ENCODE measurements around the gene HSPA1B. TPM values are rescaled to one million over a fixed set of nuclear protein-coding genes. Genes with fewer than 3 reads are reported as not detected.
"Not testable (repeated sequence)": the region's sequence is repeated elsewhere in the genome, so short reads cannot be mapped to it uniquely, and the experiment has no call there.

HSPA1B gene
- total and polyA plus RNA-seq, 2 of the 4 experiments (the other 2 are of a cell fraction), result 61.1 to 93.6 TPM

GRCh38 chr6:31838114-31838553, 10.6 kb downstream of the HSPA1B start:
- DNase-seq; H2AFZ ChIP-seq (replicated peaks; ENCODE audit: low read length, poor library complexity); H2BK20ac ChIP-seq (ENCODE audit: low read depth, low read length); H3K18ac ChIP-seq (ENCODE audit: low read depth, low read length); H3K4me3 ChIP-seq (ENCODE audit: insufficient read depth, low read depth, low read length); H3K27ac ChIP-seq (ENCODE audit: insufficient read depth, low read length); H2BK15ac ChIP-seq (ENCODE audit: low read depth, low read length); H3K23ac ChIP-seq (ENCODE audit: low read depth, low read length); CTCF ChIA-PET; dilution Hi-C loops (cut with HindIII; ENCODE audit: low sequenced_read_pairs, unreplicated experiment); H3K9me3 ChIP-seq (ENCODE audit: control insufficient read depth, insufficient read depth, low read length); H4K91ac ChIP-seq (ENCODE audit: insufficient read depth, low read depth, low read length); BruUV-seq (replicated peaks); H2BK120ac ChIP-seq (ENCODE audit: low read depth, low read length); H3K14ac ChIP-seq (replicated peaks; ENCODE audit: low read depth, low read length); ATAC-seq (ENCODE audit: low read depth); H4K5ac ChIP-seq (ENCODE audit: low read depth, low read length); H3K9me1 ChIP-seq (ENCODE audit: insufficient read depth, low read length); H3K27me3 ChIP-seq (ENCODE audit: control insufficient read depth, insufficient read depth, low read length); H3K56ac ChIP-seq (ENCODE audit: extremely low read depth, insufficient read depth, low read length); H4K8ac ChIP-seq (ENCODE audit: low read depth in 2 of 2, low read length in 2 of 2); H2AK9ac ChIP-seq (replicated peaks; ENCODE audit: low read depth, low read length, poor library complexity); H3K4ac ChIP-seq (ENCODE audit: low read depth, low read length); intact Hi-C loops (cut with micrococcal nuclease); H2AK5ac ChIP-seq (ENCODE audit: low read depth, low read length); H2BK5ac ChIP-seq (ENCODE audit: low read depth, low read length, poor library complexity, severe bottlenecking); H3K4me2 ChIP-seq (ENCODE audit: low read depth, low read length): not testable (repeated sequence)
- POLR2A ChIA-PET (ENCODE audit: unreplicated experiment), result interaction anchor here (0.7 kb wide), 1 partner anchor 18 kb away, joined by 3 read pairs; no protein-coding TSS in a partner anchor
- Histone ChIP-seq H3K9ac (ENCODE audit: low read depth, low read length) (0 out of 2 replicates have a peak overlapping the region, but pooled peaks have one; percentile 28), H3K79me1 (ENCODE audit: low read depth in 1 of 2, low read length in 2 of 2) (peaks cover 22 to 43% of the 10 kb centered on the region in 2 experiments; a peak in 3 of 4 replicates), H4K20me1 (ENCODE audit: insufficient read depth, low read length) (peaks cover 55% of the 10 kb centered on the region), H3K4me1 (ENCODE audit: control insufficient read depth, insufficient read depth, low read length) (peaks cover 11% of the 10 kb centered on the region), H3K36me3 (ENCODE audit: control insufficient read depth, insufficient read depth, low read length) (peaks cover 43% of the 10 kb centered on the region)
- WGBS, 2 experiments (ENCODE audit: extremely low coverage in 2 of 2, insufficient read length in 1 of 2), result 67% methylated on average over 1 of the region's 9 CpGs; no CpG with 5 or more reads in 1 of the 2 experiments
- in situ Hi-C loops (cut with MboI; ENCODE audit: low sequenced_read_pairs), result loop anchor here (10.0 kb wide), 2 partner anchors 153 to 293 kb away; partner anchors contain the start of genes ATP6V1G2, DDX39B, LY6G5C and NFKBIL1

Data from IMR-90 (cell line).